Uterus (tissue), 2 donors: Measurements from ENCODE around the gene PDK2.

Experiments
- POLR2A ChIP-seq, 2 donors: fragments of 450-650 bp; IDR thresholded peaks; one replicate each; pipeline ENCODE4 v1.6.1; 2016; ENCODE audit warnings: antibody characterized with exemption in 2 of 2, mild to moderate bottlenecking in 1 of 2, moderate library complexity in 1 of 2
- TF ChIP-seq, protein P1 (sequence below), 4 experiments: fragments of 200-600 bp in 2 of 4; fragments of 450-650 bp in 2 of 4; sonication (generic) in 2 of 4; IDR thresholded peaks; one replicate each; pipeline ENCODE4 v1.5.1; 2016 to 2019; ENCODE audit warnings: antibody characterized with exemption in 4 of 4, mild to moderate bottlenecking in 2 of 4, moderate library complexity in 1 of 4

DNA sequence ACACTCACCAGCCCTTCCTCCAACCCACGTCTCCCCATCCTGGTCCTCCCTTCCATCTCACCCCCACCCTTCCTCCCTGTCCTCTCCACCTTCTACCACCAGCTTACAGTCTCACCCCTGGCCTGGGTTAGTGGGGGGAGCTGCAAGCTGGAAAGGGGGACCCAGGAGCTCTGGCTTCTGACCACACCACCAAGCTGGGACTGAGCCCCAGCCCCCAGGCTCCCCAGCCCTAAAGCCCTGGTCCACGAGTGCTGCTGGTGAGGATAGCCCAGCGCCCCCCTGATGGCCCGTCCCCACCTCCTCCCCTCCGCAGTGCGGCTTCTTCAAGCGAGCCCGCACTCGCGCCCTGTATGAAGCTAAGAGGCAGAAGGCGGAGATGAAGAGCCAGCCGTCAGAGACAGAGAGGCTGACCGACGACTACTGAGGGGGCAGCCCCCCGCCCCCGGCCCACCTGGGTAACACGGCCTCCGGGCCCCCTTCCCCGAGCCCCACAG lies 7.2 kb upstream of the PDK2 start:
- TF ChIP-seq, protein P1, sequence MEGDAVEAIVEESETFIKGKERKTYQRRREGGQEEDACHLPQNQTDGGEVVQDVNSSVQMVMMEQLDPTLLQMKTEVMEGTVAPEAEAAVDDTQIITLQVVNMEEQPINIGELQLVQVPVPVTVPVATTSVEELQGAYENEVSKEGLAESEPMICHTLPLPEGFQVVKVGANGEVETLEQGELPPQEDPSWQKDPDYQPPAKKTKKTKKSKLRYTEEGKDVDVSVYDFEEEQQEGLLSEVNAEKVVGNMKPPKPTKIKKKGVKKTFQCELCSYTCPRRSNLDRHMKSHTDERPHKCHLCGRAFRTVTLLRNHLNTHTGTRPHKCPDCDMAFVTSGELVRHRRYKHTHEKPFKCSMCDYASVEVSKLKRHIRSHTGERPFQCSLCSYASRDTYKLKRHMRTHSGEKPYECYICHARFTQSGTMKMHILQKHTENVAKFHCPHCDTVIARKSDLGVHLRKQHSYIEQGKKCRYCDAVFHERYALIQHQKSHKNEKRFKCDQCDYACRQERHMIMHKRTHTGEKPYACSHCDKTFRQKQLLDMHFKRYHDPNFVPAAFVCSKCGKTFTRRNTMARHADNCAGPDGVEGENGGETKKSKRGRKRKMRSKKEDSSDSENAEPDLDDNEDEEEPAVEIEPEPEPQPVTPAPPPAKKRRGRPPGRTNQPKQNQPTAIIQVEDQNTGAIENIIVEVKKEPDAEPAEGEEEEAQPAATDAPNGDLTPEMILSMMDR (IDR thresholded peaks at IDR 0.05): no peak
- TF ChIP-seq POLR2A (IDR thresholded peaks at IDR 0.05): no peak
